H1 (cell line): ENCODE data around the gene TEX264. TPM values are rescaled to one million over a fixed set of nuclear protein-coding genes. Genes with fewer than 3 reads are reported as not detected.

ENCODE experiments used
- ATF3 ChIP-seq: IDR thresholded peaks from 2 replicates; pipeline ENCODE4 v1.6.1; 2011; ENCODE audit warnings: low read depth, mild to moderate bottlenecking, low read length; ENCODE audit not compliant: insufficient read depth
- CREB1 ChIP-seq: IDR thresholded peaks from 2 replicates; pipeline ENCODE4 v1.6.1; 2012; ENCODE audit warnings: inconsistent platforms
- EZH2 ChIP-seq: fragments of 200-600 bp; sonication (generic); IDR thresholded peaks from 2 replicates; pipeline ENCODE4 v1.7.1; 2012; ENCODE audit warnings: low read depth, mild to moderate bottlenecking, moderate library complexity, low read length, inconsistent platforms; ENCODE audit not compliant: severe bottlenecking
- JUND ChIP-seq: IDR thresholded peaks from 2 replicates; pipeline ENCODE4 v1.6.1; 2011; ENCODE audit warnings: mild to moderate bottlenecking, improper control_type of control experiment, low read length
- KDM4A ChIP-seq: IDR thresholded peaks from one replicate; pipeline ENCODE4 v1.7.1; 2012; ENCODE audit warnings: low read depth, mild to moderate bottlenecking, moderate library complexity, low read length, inconsistent platforms; ENCODE audit not compliant: severe bottlenecking
- KDM5A ChIP-seq: fragments of 200-600 bp; IDR thresholded peaks from 2 replicates; pipeline ENCODE4 v1.7.1; 2012; ENCODE audit warnings: mild to moderate bottlenecking, low read length, inconsistent platforms, mixed read lengths
- RFX5 ChIP-seq: IDR thresholded peaks from 2 replicates; pipeline ENCODE4 v1.6.1; 2011; ENCODE audit warnings: low read depth, low read length, improper control_type of control experiment, borderline replicate concordance
- SIN3A ChIP-seq, 2 experiments: IDR thresholded peaks in 1 of 2; conservative IDR thresholded peaks in 1 of 2; 2 replicates each; pipeline ENCODE4 v1.6.1; 2011 to 2012; ENCODE audit warnings: low read length in 2 of 2, improper control_type of control experiment in 1 of 2, low read depth in 1 of 2, mild to moderate bottlenecking in 1 of 2
- SIRT6 ChIP-seq: IDR thresholded peaks from one replicate; pipeline ENCODE4 v1.7.1; 2012; ENCODE audit warnings: low read length, inconsistent platforms
- SP4 ChIP-seq: IDR thresholded peaks from 2 replicates; pipeline ENCODE4 v1.6.1; 2012; ENCODE audit warnings: low read length, inconsistent platforms
- TBP ChIP-seq: IDR thresholded peaks from 2 replicates; pipeline ENCODE4 v1.6.1; 2011; ENCODE audit warnings: low read depth, low read length, improper control_type of control experiment
- polyA plus RNA-seq, 7 experiments: library from polyadenylated mRNA; depleted of rRNA in 3 of 7; stranded (reverse) in 5 of 7; unstranded in 2 of 7; fragments of >200 nt in 5 of 7; fragments of 200-250 nt in 2 of 7; gene quantifications; 1 replicate in 5 of 7; 2 replicates in 1 of 7; 4 replicates in 1 of 7; pipeline versions ENCODE4 v1.2.1 to v1.2.3, GENCODE V29; 2011 to 2013; ENCODE audit warnings: missing spikeins in 2 of 7, mixed read lengths in 2 of 7
- total RNA-seq: library from RNA; stranded (reverse); fragmentation: NEBNext Ultra II Directional; extraction: Animal tissue kit (Norgen Biotek cat#: 25700); gene quantifications from 2 replicates; pipeline ENCODE4 v1.2.1, GENCODE V29; 2021
- TF ChIP-seq, protein P1 (sequence below): IDR thresholded peaks from 2 replicates; pipeline ENCODE4 v1.6.1; 2012; ENCODE audit warnings: low read length, inconsistent platforms

Gene TEX264
- total and polyA plus RNA-seq, 2 of the 8 experiments (the other 6 are each of a cell fraction or from before 2014, with no cell fraction given): 11.2 to 35.6 TPM

DNA sequence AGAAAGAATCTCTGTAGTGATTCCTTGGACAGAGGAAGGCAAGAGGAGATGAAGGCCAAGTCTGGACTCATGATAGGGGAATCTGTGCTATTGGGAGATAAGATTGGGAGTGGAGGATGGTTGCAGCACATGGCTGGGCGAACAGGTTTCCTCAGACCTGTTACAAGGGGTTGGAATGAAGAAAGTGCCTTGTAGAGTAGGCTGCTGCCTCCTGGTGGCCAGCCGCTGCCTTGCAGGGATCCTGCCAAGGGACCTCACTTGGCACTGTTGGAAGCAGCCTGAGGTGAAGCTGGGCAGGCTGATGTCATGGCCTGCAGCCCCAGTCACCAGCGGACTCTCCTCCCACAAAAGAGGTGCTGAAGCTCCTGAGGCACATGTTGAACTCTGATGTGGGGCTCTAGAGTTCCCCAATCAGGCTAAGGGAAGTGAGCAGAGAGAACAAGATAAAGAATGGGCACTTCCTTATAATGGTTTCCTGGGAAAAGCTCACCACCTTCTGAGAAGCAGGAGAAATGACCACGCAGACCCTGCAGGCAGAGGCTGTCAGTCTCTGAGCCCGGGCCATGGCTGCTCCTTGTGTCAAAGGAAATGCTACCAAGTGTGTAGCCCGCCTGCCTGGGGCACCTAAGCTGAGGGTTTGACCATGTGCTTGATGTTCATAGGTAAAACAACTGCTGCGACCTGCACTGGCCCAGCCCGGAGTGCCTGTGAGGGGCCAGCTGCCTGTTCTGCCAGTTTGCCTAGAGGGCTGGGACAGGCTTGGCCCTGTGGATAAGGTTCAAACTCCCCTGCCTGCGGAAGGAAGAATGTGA is 1.6 kb upstream of the TEX264 start (continued):
- TF ChIP-seq SP4 (no peak), SIRT6 (no peak), KDM4A (no peak), SIN3A (conservative IDR thresholded peaks at IDR 0.05 in 1 of 2, IDR thresholded peaks at IDR 0.05 in 1 of 2; ENCODE audit: low read depth in 1 of 2, low read length in 2 of 2) (peak in 1 of 2 experiments; percentile 58; a peak in 2 of 4 replicates), KDM5A (no peak), EZH2 (no peak), TBP (no peak), ATF3 (no peak), RFX5 (no peak), CREB1 (peak; percentile 42; the same call in 1 of the 2 replicates), JUND (no peak)
- TF ChIP-seq, protein P1, sequence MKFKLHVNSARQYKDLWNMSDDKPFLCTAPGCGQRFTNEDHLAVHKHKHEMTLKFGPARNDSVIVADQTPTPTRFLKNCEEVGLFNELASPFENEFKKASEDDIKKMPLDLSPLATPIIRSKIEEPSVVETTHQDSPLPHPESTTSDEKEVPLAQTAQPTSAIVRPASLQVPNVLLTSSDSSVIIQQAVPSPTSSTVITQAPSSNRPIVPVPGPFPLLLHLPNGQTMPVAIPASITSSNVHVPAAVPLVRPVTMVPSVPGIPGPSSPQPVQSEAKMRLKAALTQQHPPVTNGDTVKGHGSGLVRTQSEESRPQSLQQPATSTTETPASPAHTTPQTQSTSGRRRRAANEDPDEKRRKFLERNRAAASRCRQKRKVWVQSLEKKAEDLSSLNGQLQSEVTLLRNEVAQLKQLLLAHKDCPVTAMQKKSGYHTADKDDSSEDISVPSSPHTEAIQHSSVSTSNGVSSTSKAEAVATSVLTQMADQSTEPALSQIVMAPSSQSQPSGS: no peak
- TF ChIP-seq, all 59 proteins: peak for 13
